Measurements from ENCODE around the gene PIEZO2. TPM values are rescaled to one million over a fixed set of nuclear protein-coding genes. Genes with fewer than 3 reads are reported as not detected.

Gene PIEZO2
- total and polyA plus RNA-seq, 2 of the 8 experiments (the other 6 are each of a cell fraction or from before 2014, with no cell fraction given), result 4.7 to 16.5 TPM

DNA sequence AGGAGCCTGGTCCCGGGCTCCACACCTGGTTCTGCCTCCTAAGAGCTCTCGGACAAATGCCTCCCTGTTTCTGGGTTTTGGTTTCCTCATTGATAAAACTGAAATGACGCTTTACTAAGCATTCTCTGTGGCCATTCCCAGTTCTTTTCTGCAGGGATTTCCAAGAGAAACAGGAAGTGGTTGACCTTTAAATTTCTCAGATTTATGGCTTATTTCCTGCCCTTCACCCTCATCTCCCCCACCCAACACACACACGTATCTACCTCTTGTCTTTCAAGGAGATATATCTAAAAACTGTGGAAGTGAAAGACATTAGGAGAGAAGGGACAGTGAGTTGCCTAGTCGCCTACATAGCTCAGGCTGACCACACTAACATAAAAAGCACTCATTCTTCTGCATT lies 53.0 kb downstream of the PIEZO2 start:
- Histone ChIP-seq H3K18ac (ENCODE audit: extremely low read depth, low read length) (no peak overlapping the region), H2AK5ac (ENCODE audit: low read depth, low read length) (no peak overlapping the region), H4K8ac (ENCODE audit: extremely low read depth, insufficient read depth, low read length) (no peak overlapping the region), H3K4ac (replicated peaks; ENCODE audit: insufficient read length, low read depth, low read length) (no peak overlapping the region), H4K20me1 (replicated peaks in 1 of 2; ENCODE audit: control insufficient read depth in 1 of 2, insufficient read depth in 2 of 2, low read length in 2 of 2) (no peaks in the 10 kb centered on the region), H3K27ac (ENCODE audit: low read depth, low read length) (no peak overlapping the region), H3K4me3 (ENCODE audit: extremely low read depth in 1 of 4, insufficient read depth in 2 of 4, low read depth in 3 of 4, low read length in 4 of 4) (no peak overlapping the region), H3K27me3 (replicated peaks in 1 of 4; ENCODE audit: control insufficient read depth in 3 of 4, extremely low read depth in 1 of 4, insufficient read depth in 3 of 4, low read length in 3 of 4) (no peaks in the 10 kb centered on the region), H2BK5ac (ENCODE audit: low read depth, low read length) (no peak overlapping the region), H3K14ac (ENCODE audit: insufficient read length) (no peak overlapping the region), H3K9me3 (ENCODE audit: insufficient read depth in 2 of 2, low read depth in 1 of 2, low read length in 1 of 2) (no peaks in the 10 kb centered on the region), H2BK20ac (ENCODE audit: low read length) (no peak overlapping the region), H2BK15ac (ENCODE audit: low read length) (no peak overlapping the region), H3K23me2 (ENCODE audit: low read depth, low read length) (no peaks in the 10 kb centered on the region), H3K4me2 (ENCODE audit: insufficient read depth in 1 of 2, low read depth in 2 of 2, low read length in 2 of 2) (no peak overlapping the region), H2BK12ac (ENCODE audit: low read depth, low read length) (no peak overlapping the region), H4K5ac (ENCODE audit: insufficient read length, low read depth, low read length) (no peak overlapping the region), H3K79me1 (ENCODE audit: low read depth, low read length) (no peaks in the 10 kb centered on the region), H2BK120ac (replicated peaks; ENCODE audit: low read depth, low read length) (no peak overlapping the region), H3K4me1 (replicated peaks in 1 of 4; ENCODE audit: control insufficient read depth in 3 of 4, insufficient read depth in 4 of 4, low read length in 3 of 4) (peaks cover 0 to 2% (median under 1%) of the 10 kb centered on the region in 4 experiments; a peak in 2 of 7 replicates), H2AFZ (ENCODE audit: low read length) (no peak overlapping the region), H3K56ac (replicated peaks; ENCODE audit: insufficient read length, low read depth, low read length) (no peak overlapping the region), H4K91ac (replicated peaks; ENCODE audit: insufficient read length, low read length) (no peak overlapping the region), H3K9ac (replicated peaks in 1 of 4; ENCODE audit: extremely low read depth in 1 of 4, low read depth in 3 of 4, low read length in 3 of 4) (no peak overlapping the region), H3K79me2 (ENCODE audit: control insufficient read depth in 1 of 2, insufficient read depth in 2 of 2, low read length in 2 of 2) (no peaks in the 10 kb centered on the region), H3K36me3 (ENCODE audit: control insufficient read depth in 2 of 4, insufficient read depth in 4 of 4, low read length in 3 of 4) (no peaks in the 10 kb centered on the region), H3K23ac (ENCODE audit: insufficient read length) (no peak overlapping the region)
- ChIA-PET CTCF (ENCODE audit: partially characterized antibody) (interaction anchor here (1.4 to 1.5 kb wide), 2 partner anchors 40 to 58 kb away, joined by 3 read pairs; no protein-coding TSS in a partner anchor), POLR2A (ENCODE audit: partially characterized antibody) (interaction anchor here (0.9 kb wide), 1 partner anchor 34 kb away, joined by 3 read pairs; no protein-coding TSS in a partner anchor)
- 85% methylated on average over 5 of the region's 5 CpGs; no CpG with 5 or more reads in 1 of the 2 experiments for WGBS, 2 experiments (ENCODE audit: extremely low coverage in 1 of 2, insufficient coverage in 1 of 2, insufficient read length in 1 of 2, insufficient replicate concordance in 2 of 2, low coverage in 1 of 2, low lambda C conversion rate in 2 of 2, missing lambda C conversion rate in 1 of 2)
- no peak for DNase-seq (ENCODE audit: low read depth in 1 of 2, low spot score in 2 of 2)
- FAIRE-seq, result no peak
- TF ChIP-seq SIRT6 (IDR thresholded peaks at IDR 0.05; ENCODE audit: low read length) (no peak), SIX5 (IDR thresholded peaks at IDR 0.05; ENCODE audit: low read depth, low read length) (no peak), YY1 (IDR thresholded peaks at IDR 0.05; ENCODE audit: low read depth, low read length) (no peak), RBBP5 (IDR thresholded peaks at IDR 0.05; ENCODE audit: borderline replicate concordance, low read depth, low read length) (no peak)
